NCI-H128 (cell line): ENCODE measurements around the gene DDX39A.
A peak's percentile ranks its signal among the peaks of the same experiment; 100 is the strongest.
"Not testable (repeated sequence)": the region's sequence is repeated elsewhere in the genome, so short reads cannot be mapped to it uniquely, and the experiment has no call there.

Experiments
- DNase-seq: peaks from one replicate; lab custom pipeline; 2025; ENCODE audit not compliant: unreplicated experiment; lab: John Stamatoyannopoulos, UW

DDX39A gene

DNA sequence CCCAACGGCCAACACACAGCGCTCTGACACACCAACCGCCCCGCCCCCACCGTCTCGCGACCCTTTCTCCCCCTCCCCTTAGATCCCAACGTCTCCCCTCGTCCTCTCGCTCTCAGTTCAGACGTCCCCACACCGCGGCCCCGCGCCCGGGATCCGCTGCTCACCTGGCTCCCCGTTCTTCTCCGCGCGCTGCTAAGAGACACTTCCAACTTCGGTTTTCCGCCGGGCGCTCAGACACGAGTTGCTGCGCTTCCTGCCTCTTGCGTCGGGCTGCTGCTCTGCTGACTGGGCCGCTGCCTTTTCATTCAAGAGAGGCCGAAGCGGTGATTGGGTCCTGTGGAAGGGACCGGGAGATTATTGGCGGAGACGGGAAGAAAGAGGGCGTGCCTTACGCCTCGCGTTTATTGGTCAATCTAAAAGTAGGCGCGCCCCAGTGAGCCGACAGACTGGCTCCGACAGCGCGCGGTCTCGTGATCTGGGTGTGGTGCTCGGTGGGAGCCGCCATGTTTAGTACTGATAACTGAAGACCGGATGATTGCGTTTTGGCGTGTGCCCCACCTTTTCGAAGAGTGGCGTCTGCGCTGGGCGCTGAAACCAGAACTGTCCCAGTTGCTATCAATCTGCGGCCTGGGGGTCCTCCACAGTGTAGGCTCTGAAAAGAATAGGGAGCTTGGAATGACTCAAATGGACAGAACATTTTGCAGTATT is at the start of gene DDX39A:
TSS of gene DDX39A (minus strand) at position 236 of the 708 bp plus-strand sequence. CDS start 6,121 bp downstream, outside the sequence.
- DNase-seq: peak; percentile 98

DNA sequence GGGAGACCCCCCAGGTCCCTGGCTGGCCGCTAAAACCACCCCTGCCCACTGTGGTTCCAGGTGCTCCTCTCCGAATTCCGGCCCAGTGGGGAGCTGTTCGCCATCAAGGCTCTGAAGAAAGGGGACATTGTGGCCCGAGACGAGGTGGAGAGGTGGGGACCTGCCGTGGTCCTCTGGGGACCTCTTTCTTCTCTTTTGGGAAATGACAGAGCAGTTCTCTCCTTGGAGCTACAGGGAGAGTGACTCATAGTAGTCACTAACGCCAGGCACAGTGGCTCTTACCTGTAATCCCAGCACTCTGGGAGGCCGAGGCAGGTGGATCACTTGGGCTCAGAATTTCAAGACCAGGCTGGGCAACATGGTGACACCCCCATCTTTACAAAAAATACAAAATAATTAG is 48.7 kb upstream of the DDX39A start:
- no peak for DNase-seq

- DNase-seq: no peak
Measured at GRCh38 chr19:14467391-14467790, 48.2 kb upstream of the DDX39A start.

DNA sequence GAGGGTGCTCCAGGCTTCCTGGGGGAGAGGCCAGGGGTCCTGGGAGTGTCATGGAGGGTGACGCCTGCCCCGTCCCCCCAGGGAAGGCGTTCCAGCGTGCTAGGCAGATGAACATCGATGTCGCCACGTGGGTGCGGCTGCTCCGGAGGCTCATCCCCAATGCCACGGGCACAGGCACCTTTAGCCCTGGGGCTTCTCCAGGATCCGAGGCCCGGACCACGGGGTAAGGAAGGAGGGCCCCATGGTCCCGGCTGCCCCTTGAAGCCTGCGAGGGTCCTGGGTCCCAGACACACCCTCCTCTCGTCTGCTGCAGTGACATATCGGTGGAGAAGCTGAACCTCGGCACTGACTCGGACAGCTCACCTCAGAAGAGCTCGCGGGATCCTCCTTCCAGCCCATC is 44.6 kb upstream of the DDX39A start:
- DNase-seq: no peak

DNA sequence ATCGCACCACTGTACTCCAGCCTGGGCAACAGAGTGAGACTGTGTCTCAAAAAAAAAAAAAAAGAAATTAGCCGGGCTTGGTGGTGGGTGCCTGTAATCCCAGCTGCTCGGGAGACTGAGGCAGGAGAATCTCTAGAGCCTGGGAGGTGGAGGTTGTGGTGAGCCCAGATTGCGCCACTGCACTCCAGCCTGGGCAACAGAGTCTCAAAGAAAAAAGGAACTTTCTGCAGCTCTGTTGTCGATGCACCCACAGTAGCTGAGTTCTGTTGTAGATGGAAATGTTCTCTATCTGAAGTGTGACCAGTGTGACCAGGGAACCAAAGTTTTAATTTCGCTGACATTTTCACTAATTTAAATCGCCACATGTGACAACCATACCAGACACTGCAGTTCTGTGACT is 43.3 kb upstream of the DDX39A start:
- not testable (repeated sequence) for DNase-seq

DNA sequence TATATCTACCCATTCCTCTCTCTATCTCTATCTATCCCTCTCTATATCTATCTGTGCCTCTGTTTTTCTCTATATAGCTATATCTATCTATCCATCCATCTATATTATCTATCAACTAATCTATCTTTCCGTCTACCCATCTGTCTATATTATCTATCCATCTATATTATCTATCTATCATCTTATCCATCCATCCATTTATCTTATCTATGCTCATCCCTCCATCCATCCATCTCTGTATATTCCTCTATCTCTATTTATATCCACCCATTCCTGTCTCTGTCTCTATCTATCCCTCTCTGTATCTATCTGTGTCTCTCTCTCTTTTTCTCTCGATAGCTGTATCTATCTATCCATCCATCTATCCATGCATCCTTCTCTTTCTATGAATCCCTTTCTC is 41.8 kb upstream of the DDX39A start:
- no peak for DNase-seq

- DNase-seq: no peak
Measured at GRCh38 chr19:14459703-14460102, 40.6 kb upstream of the DDX39A start.

DNA sequence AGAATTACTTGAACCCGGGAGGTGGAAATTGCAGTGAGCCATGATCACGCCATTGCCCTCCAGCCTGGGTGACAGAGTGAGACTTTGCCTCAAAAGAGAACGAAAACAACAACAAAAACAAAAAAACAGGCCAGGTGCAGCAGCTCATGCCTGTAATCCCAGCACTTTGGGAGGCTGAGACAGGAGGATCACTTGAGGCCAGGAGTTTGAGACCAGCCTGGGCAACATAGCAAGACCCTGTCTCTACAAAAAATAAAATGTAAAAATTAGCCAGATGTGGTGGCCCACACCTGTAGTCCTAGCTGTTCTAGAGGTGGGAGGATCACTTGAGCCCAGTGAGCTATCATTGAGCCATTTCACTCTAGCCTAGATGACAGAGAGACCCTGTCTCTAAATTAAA is 33.2 kb upstream of the DDX39A start:
- not testable (repeated sequence) for DNase-seq

GRCh38 chr19:14450876-14451275 is 31.7 kb upstream of the DDX39A start:
- DNase-seq: no peak

- no peak for DNase-seq
Measured at GRCh38 chr19:14450168-14450874, 31.2 kb upstream of the DDX39A start.

- DNase-seq: no peak
Measured at GRCh38 chr19:14449321-14449720, 30.2 kb upstream of the DDX39A start.

DNA sequence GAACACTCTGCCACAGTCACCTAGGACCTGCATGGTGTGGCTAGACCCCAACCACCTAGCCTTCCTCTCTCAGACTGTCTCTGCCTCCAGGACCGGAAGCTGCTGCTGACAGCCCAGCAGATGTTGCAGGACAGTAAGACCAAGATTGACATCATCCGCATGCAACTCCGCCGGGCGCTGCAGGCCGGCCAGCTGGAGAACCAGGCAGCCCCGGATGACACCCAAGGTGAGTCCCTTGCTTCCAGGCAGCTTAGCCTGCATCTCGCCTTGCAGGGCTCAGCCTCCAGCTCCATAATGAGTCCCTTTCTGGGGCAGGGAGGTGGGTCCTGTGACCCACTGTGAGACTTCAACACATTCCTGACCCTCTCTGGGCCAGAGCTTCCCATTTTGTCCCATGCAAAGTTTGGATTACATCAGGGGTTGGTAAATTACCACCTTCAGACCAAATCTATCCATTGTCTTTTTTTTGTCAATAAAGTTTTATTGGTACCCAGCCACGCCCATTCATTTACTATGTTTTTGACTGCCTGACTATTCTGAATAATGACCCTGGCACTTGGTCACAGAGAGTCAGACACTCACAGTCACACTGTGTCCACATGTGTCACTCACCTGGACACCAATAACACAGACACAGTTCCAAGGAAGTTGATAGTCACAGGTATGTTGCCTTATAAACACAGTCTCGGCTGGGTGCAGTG is 27.3 kb upstream of the DDX39A start:
- no peak for DNase-seq

GRCh38 chr19:14443632-14444216 is 24.6 kb upstream of the DDX39A start:
- no peak for DNase-seq

DNA sequence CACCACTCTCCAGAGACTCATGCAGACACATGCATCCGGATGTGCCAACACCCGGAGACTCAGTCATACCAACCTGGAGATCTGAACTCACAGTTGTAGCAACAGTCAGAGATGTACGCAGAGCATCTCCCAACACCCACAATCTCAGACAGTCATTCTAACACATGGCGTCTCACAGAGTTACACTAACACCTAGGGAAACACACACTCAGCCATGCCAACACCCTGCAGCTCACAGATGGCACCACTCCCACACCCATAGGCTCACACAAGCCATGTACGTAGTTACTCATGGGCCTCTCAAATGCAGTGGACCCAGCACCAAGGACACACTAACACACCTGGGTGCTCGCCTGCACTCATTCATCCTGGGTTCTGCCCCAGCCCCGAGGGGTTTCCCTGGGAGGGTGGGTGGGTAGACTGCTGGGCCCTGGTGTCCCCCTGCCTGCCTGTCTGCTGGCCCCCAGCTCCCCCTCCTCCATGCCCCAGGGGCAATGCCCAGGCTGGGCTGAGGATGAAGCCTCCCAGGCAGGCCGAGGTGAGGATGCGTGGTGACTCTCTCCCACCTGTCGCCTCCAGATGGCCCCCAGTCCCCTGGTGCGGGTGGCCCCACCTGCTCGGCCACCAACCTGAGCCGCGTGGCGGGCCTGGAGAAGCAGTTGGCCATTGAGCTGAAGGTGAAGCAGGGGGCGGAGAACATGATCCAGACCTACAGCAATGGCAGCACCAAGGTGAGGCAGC is 23.9 kb upstream of the DDX39A start:
- DNase-seq: no peak

DNA sequence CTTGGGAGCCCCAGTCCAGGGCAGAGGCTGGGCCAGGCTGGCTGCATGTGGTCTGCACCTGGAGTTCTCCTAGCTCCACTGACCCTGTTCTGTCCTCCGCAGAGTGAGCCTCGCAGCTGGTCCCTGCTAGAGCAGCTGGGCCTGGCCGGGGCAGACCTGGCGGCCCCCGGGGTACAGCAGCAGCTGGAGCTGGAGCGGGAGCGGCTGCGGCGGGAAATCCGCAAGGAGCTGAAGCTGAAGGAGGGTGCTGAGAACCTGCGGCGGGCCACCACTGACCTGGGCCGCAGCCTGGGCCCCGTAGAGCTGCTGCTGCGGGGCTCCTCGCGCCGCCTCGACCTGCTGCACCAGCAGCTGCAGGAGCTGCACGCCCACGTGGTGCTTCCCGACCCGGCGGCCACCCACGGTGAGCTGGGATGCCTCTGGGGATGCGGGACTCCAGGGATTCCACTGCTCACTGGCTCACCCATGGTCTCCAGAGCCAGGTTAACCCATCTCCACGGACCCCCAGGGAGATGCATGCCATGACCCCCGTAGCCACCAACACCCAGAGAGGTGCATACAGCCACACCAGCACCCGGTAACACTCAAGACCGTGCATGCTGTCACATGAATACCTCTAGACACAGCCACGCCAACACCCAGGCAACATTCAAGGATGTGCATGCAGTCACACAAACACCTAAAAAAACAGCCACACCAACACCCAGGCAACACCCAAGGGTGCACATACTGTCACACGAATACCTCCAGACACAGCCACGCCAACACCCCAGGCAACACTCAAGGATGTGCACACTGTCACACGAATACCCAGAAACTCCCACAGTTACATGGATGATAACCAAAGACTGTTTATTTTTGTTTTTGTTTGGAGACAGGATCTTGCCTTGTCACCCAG is 22.1 kb upstream of the DDX39A start:
- no peak for DNase-seq

DNA sequence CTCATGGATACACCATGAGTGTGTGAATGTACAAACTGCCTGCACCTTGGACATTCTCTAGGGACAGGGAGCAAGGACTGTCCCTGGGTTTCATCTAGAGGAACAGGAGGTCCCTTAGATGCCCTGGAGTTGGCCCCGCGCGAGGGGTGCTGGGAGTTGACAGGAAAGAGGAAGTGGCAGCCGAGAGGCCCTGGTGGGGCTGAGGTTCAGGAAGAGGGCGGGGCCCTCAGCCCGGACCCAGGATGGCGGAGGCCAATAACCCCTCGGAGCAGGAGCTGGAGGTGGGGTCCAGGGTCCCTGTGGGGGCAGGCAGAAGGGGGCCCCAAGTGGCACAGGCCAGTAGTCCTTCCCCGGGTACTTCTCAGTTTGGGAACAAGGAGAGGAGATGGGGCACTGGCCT is 20.9 kb upstream of the DDX39A start:
- DNase-seq: no peak

DNA sequence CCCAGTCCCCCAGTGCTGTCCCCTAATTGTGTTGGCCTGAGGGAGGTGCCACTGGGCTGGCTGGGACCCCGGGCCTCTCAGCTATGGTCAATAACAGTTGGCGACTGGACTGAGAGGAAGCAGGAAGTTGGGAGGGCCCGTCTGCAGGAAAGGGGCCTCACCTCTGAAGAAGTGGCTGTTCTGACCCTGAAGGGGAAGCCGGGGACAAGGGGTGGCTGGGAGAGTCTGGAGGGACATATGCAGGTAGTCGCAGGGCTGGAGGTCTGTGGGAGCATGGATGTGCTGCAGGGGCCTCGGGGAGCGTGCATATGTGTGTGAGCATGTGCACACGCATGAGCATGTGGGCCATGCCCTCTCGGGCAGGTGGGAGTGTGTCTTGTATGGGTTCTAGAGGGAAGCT is 19.9 kb upstream of the DDX39A start:
- DNase-seq: no peak

- no peak for DNase-seq
Measured at GRCh38 chr19:14437578-14438140, 18.5 kb upstream of the DDX39A start.

- no peak for DNase-seq
Measured at GRCh38 chr19:14435320-14436050, 16.3 kb upstream of the DDX39A start.
